Astrocyte (in vitro differentiated cells and primary cell): ENCODE data around the gene PIGN. TPM values are rescaled to one million over a fixed set of nuclear protein-coding genes. Genes with fewer than 3 reads are reported as not detected.

ENCODE experiments used
- DNase-seq: peaks from one replicate; pipeline ENCODE4 v3.0.0-alpha.2; 2010; ENCODE audit warnings: low read depth
- FAIRE-seq: peaks from 2 replicates; lab custom pipeline; 2011; peaks lifted over from hg19 to GRCh38; lab: Jason Lieb, UNC
- H2AFZ ChIP-seq: 2 replicates; pipeline ENCODE4 v1.6.0; 2012; ENCODE audit warnings: low read depth, low read length, inconsistent platforms
- H3K27ac ChIP-seq: 2 replicates; pipeline ENCODE4 v1.5.1; 2011; ENCODE audit warnings: low read depth, low read length, inconsistent platforms
- H3K27me3 ChIP-seq: 2 replicates; pipeline ENCODE4 v1.6.0; 2011; ENCODE audit warnings: low read length, inconsistent platforms; ENCODE audit not compliant: insufficient read depth
- H3K36me3 ChIP-seq: 2 replicates; pipeline ENCODE4 v1.5.1; 2011; ENCODE audit warnings: low read length, inconsistent platforms; ENCODE audit not compliant: insufficient read depth
- H3K4me1 ChIP-seq: 2 replicates; pipeline ENCODE4 v1.5.1; 2011; ENCODE audit warnings: low read length, inconsistent platforms; ENCODE audit not compliant: insufficient read depth
- H3K4me2 ChIP-seq: 2 replicates; pipeline ENCODE4 v1.6.0; 2012; ENCODE audit warnings: low read length, inconsistent platforms
- H3K4me3 ChIP-seq: 2 replicates; pipeline ENCODE4 v1.5.1; 2011; ENCODE audit warnings: low read depth, mild to moderate bottlenecking, low read length, inconsistent platforms; ENCODE audit not compliant: insufficient read depth
- H3K79me2 ChIP-seq: 2 replicates; pipeline ENCODE4 v1.6.0; 2012; ENCODE audit warnings: mild to moderate bottlenecking, low read length, inconsistent platforms; ENCODE audit not compliant: insufficient read depth
- H3K9ac ChIP-seq: 2 replicates; pipeline ENCODE4 v1.6.0; 2012; ENCODE audit warnings: mild to moderate bottlenecking, low read length, inconsistent platforms
- H3K9me3 ChIP-seq: 2 replicates; pipeline ENCODE4 v1.5.1; 2012; ENCODE audit warnings: low read depth, mild to moderate bottlenecking, low read length, inconsistent platforms; ENCODE audit not compliant: insufficient read depth
- H4K20me1 ChIP-seq: 2 replicates; pipeline ENCODE4 v1.6.0; 2012; ENCODE audit warnings: low read length, inconsistent platforms; ENCODE audit not compliant: insufficient read depth
- H3K27ac Mint-ChIP-seq: one replicate; pipeline ENCODE4 v1.8.0; 2021; ENCODE audit warnings: mild to moderate bottlenecking, mixed read lengths; ENCODE audit not compliant: unreplicated experiment
- H3K27me3 Mint-ChIP-seq: one replicate; pipeline ENCODE4 v1.8.0; 2021; ENCODE audit warnings: low read depth, mixed read lengths; ENCODE audit not compliant: unreplicated experiment
- H3K36me3 Mint-ChIP-seq: one replicate; pipeline ENCODE4 v1.8.0; 2021; ENCODE audit warnings: low read depth, mixed read lengths; ENCODE audit not compliant: unreplicated experiment
- H3K4me1 Mint-ChIP-seq: one replicate; pipeline ENCODE4 v1.8.0; 2021; ENCODE audit warnings: low read depth, mixed read lengths; ENCODE audit not compliant: unreplicated experiment
- H3K4me3 Mint-ChIP-seq: one replicate; pipeline ENCODE4 v1.8.0; 2021; ENCODE audit warnings: mild to moderate bottlenecking, moderate library complexity, mixed read lengths; ENCODE audit not compliant: unreplicated experiment
- H3K9me3 Mint-ChIP-seq: one replicate; pipeline ENCODE4 v1.8.0; 2021; ENCODE audit warnings: mild to moderate bottlenecking, mixed read lengths; ENCODE audit not compliant: unreplicated experiment
- CTCF ChIP-seq: IDR thresholded peaks from 2 replicates; pipeline ENCODE4 v1.5.1; 2011; ENCODE audit warnings: low read depth, mild to moderate bottlenecking, inconsistent platforms, low read length, moderate library complexity; ENCODE audit not compliant: insufficient read depth
- EZH2 ChIP-seq: IDR thresholded peaks from 2 replicates; pipeline ENCODE4 v1.6.1; 2012; ENCODE audit warnings: mild to moderate bottlenecking, low read length, inconsistent platforms; ENCODE audit not compliant: insufficient read depth
- total RNA-seq: library from RNA; stranded (reverse); gene quantifications from 2 replicates; pipeline ENCODE4 v1.2.1, GENCODE V29; 2021

The PIGN gene
- total RNA-seq, 1 donor from 2014 or later: 20.0 TPM

GRCh38 chr18:62017618-62018017 is 169.2 kb downstream of the PIGN start:
- FAIRE-seq: no peak

GRCh38 chr18:62011416-62011815 is 175.4 kb downstream of the PIGN start:
- TF ChIP-seq CTCF (no peak), EZH2 (no peak)
- no peak for DNase-seq
- H3K9me3 Mint-ChIP-seq: peaks cover 4% of the 10 kb centered on the region
- FAIRE-seq: no peak
- no peak overlapping the region for H3K27ac Mint-ChIP-seq
- peaks cover 2% of the 10 kb centered on the region for H3K36me3 Mint-ChIP-seq
- H3K27ac ChIP-seq: no peak overlapping the region
- no peaks in the 10 kb centered on the region for H4K20me1 ChIP-seq
- H3K27me3 ChIP-seq: no peaks in the 10 kb centered on the region
- H3K4me3 ChIP-seq: no peak overlapping the region
- H3K27me3 Mint-ChIP-seq: no peaks in the 10 kb centered on the region
- H3K4me1 ChIP-seq: no peaks in the 10 kb centered on the region
- H3K36me3 ChIP-seq: no peaks in the 10 kb centered on the region
- H3K9me3 ChIP-seq: no peaks in the 10 kb centered on the region
- H3K9ac ChIP-seq: no peak overlapping the region
- H3K4me3 Mint-ChIP-seq: no peak overlapping the region
- H2AFZ ChIP-seq: no peak overlapping the region
- H3K4me2 ChIP-seq: no peak overlapping the region
- peaks cover 7% of the 10 kb centered on the region for H3K4me1 Mint-ChIP-seq
- H3K79me2 ChIP-seq: no peaks in the 10 kb centered on the region

More at GRCh38 chr18:62017618-62018017, 169.2 kb downstream of the PIGN start:
- H3K9ac ChIP-seq: no peak overlapping the region
- no peak overlapping the region for H3K4me3 ChIP-seq
- H2AFZ ChIP-seq: peak overlapping the region; percentile 1
- H3K36me3 ChIP-seq: no peaks in the 10 kb centered on the region
- H3K27me3 Mint-ChIP-seq: no peaks in the 10 kb centered on the region
- peaks cover 2% of the 10 kb centered on the region for H3K9me3 Mint-ChIP-seq
- no peak overlapping the region for H3K4me2 ChIP-seq
- no peak overlapping the region for H3K27ac ChIP-seq
- no peaks in the 10 kb centered on the region for H4K20me1 ChIP-seq
- H3K4me1 ChIP-seq: no peaks in the 10 kb centered on the region
- peaks cover 4% of the 10 kb centered on the region for H3K4me1 Mint-ChIP-seq
- no peaks in the 10 kb centered on the region for H3K9me3 ChIP-seq
- no peak overlapping the region for H3K27ac Mint-ChIP-seq
- no peaks in the 10 kb centered on the region for H3K27me3 ChIP-seq
- no peak overlapping the region for H3K4me3 Mint-ChIP-seq
- no peaks in the 10 kb centered on the region for H3K36me3 Mint-ChIP-seq
- no peak for TF ChIP-seq CTCF
- no peak for TF ChIP-seq EZH2
- no peaks in the 10 kb centered on the region for H3K79me2 ChIP-seq
- DNase-seq: no peak

- Histone ChIP-seq H3K9ac (no peak overlapping the region), H4K20me1 (no peaks in the 10 kb centered on the region), H3K36me3 (no peaks in the 10 kb centered on the region), H3K79me2 (no peaks in the 10 kb centered on the region), H3K27me3 (no peaks in the 10 kb centered on the region), H2AFZ (no peak overlapping the region), H3K4me3 (no peak overlapping the region), H3K27ac (no peak overlapping the region), H3K4me1 (no peaks in the 10 kb centered on the region), H3K9me3 (no peaks in the 10 kb centered on the region), H3K4me2 (no peak overlapping the region)
- H3K27me3 Mint-ChIP-seq: no peaks in the 10 kb centered on the region
- TF ChIP-seq EZH2 (no peak), CTCF (no peak)
- H3K36me3 Mint-ChIP-seq: peaks cover 2% of the 10 kb centered on the region
- H3K27ac Mint-ChIP-seq: no peak overlapping the region
- H3K9me3 Mint-ChIP-seq: peaks cover 17% of the 10 kb centered on the region
- DNase-seq (no peak), FAIRE-seq (no peak)
- no peak overlapping the region for H3K4me3 Mint-ChIP-seq
- H3K4me1 Mint-ChIP-seq: peaks cover 7% of the 10 kb centered on the region
Observed at GRCh38 chr18:62009521-62009920, 177.3 kb downstream of the PIGN start.
